Activated CD4-positive, alpha-beta memory T cell treated with anti-CD3 and anti-CD28 coated beads for 36 hours (primary cell): ENCODE measurements around the gene ADGRG3. TPM values are rescaled to one million over a fixed set of nuclear protein-coding genes. Genes with fewer than 3 reads are reported as not detected.
A peak's percentile ranks its signal among the peaks of the same experiment; 100 is the strongest.
"Not testable (repeated sequence)": the region's sequence is repeated elsewhere in the genome, so short reads cannot be mapped to it uniquely, and the experiment has no call there.

Source experiments
- CTCF ChIA-PET: fragments of 350-600 bp; sonication (Branson Sonifier 250); formaldehyde crosslinking; loops from one replicate; lab custom pipeline; 2021; ENCODE audit warnings: antibody characterized with exemption, inconsistent platforms; lab: Charles Lee
- POLR2A ChIA-PET: fragments of 350-600 bp; sonication (Branson Sonifier 250); formaldehyde crosslinking; loops from one replicate; lab custom pipeline; 2021; ENCODE audit warnings: antibody characterized with exemption; lab: Charles Lee
- DNase-seq: peaks from one replicate; pipeline ENCODE4 v3.0.0-alpha.2; 2020
- H3K27ac Mint-ChIP-seq: one replicate; pipeline ENCODE4 v1.8.0; 2021; ENCODE audit warnings: mixed read lengths
- H3K27me3 Mint-ChIP-seq: one replicate; pipeline ENCODE4 v1.8.0; 2021; ENCODE audit warnings: mixed read lengths
- H3K36me3 Mint-ChIP-seq: one replicate; pipeline ENCODE4 v1.8.0; 2021; ENCODE audit warnings: mixed read lengths
- H3K4me1 Mint-ChIP-seq: one replicate; pipeline ENCODE4 v1.8.0; 2021; ENCODE audit warnings: low read depth, mixed read lengths
- H3K4me3 Mint-ChIP-seq: one replicate; pipeline ENCODE4 v1.8.0; 2021; ENCODE audit warnings: mild to moderate bottlenecking, mixed read lengths
- H3K9me3 Mint-ChIP-seq: one replicate; pipeline ENCODE4 v1.8.0; 2021; ENCODE audit warnings: mixed read lengths
- intact Hi-C: fragments of 100-400 bp; cut with micrococcal nuclease; formaldehyde crosslinking; loops from one replicate; pipeline ENCODE4 v1.15.1; 2023
- total RNA-seq, 2 experiments: library from RNA; stranded (reverse); gene quantifications; one replicate each; pipeline ENCODE4 v1.2.3, GENCODE V29; 2021

The ADGRG3 gene
- total RNA-seq, 2 experiments from 2014 or later = not detected

- intact Hi-C loops = no loop called here
- Mint-ChIP-seq H3K36me3 (no peaks in the 10 kb centered on the region), H3K9me3 (no peaks in the 10 kb centered on the region), H3K4me1 (no peaks in the 10 kb centered on the region), H3K27me3 (no peaks in the 10 kb centered on the region), H3K4me3 (no peak overlapping the region), H3K27ac (no peak overlapping the region)
- DNase-seq = no peak
- POLR2A ChIA-PET = interaction anchor here (0.8 kb wide), 1 partner anchor 10 kb away, joined by 4 read pairs; no protein-coding TSS in a partner anchor
- CTCF ChIA-PET = interaction anchor here (0.6 kb wide), 1 partner anchor 12 kb away, joined by 4 read pairs; no protein-coding TSS in a partner anchor
These were observed 58.4 kb downstream of the ADGRG3 start for GRCh38 chr16:57726433-57726947.

- ChIA-PET CTCF (interaction anchor here (1.0 kb wide), 1 partner anchor 79 kb away, joined by 3 read pairs; no protein-coding TSS in a partner anchor), POLR2A (interaction anchor here (0.6 kb wide), 1 partner anchor 10 kb away, joined by 5 read pairs; no protein-coding TSS in a partner anchor)
- Mint-ChIP-seq H3K4me1 (no peaks in the 10 kb centered on the region), H3K36me3 (peaks cover under 1% of the 10 kb centered on the region), H3K9me3 (peaks cover 6% of the 10 kb centered on the region), H3K4me3 (no peak overlapping the region), H3K27ac (no peak overlapping the region), H3K27me3 (no peaks in the 10 kb centered on the region)
- intact Hi-C loops = no loop called here
- DNase-seq = no peak
These were observed 59.5 kb downstream of the ADGRG3 start for GRCh38 chr16:57727610-57728009.

- Mint-ChIP-seq H3K4me1 (peaks cover 5% of the 10 kb centered on the region), H3K27me3 (no peaks in the 10 kb centered on the region), H3K36me3 (peaks cover 9% of the 10 kb centered on the region), H3K27ac (no peak overlapping the region), H3K9me3 (peaks cover 15% of the 10 kb centered on the region), H3K4me3 (no peak overlapping the region)
- intact Hi-C loops = no loop called here
- POLR2A ChIA-PET = no interaction called here
- CTCF ChIA-PET = interaction anchor here (1.0 kb wide), 1 partner anchor 80 kb away, joined by 3 read pairs; no protein-coding TSS in a partner anchor
- peak; percentile 43 for DNase-seq
These were observed 60.5 kb downstream of the ADGRG3 start for GRCh38 chr16:57728336-57729181.

GRCh38 chr16:57729182-57729484, 61.0 kb downstream of the ADGRG3 start:
- H3K27ac Mint-ChIP-seq = no peak overlapping the region
- H3K9me3 Mint-ChIP-seq = peaks cover 16% of the 10 kb centered on the region
- H3K4me1 Mint-ChIP-seq = peaks cover 5% of the 10 kb centered on the region
- intact Hi-C loops = no loop called here
- no peak for DNase-seq
- peaks cover 11% of the 10 kb centered on the region for H3K36me3 Mint-ChIP-seq
- no peaks in the 10 kb centered on the region for H3K27me3 Mint-ChIP-seq
- CTCF ChIA-PET = no interaction called here
- no peak overlapping the region for H3K4me3 Mint-ChIP-seq
- POLR2A ChIA-PET = no interaction called here

GRCh38 chr16:57729852-57730251, 61.7 kb downstream of the ADGRG3 start:
- H3K9me3 Mint-ChIP-seq = peaks cover 16% of the 10 kb centered on the region
- H3K4me1 Mint-ChIP-seq, DNase-seq, H3K4me3 Mint-ChIP-seq, POLR2A ChIA-PET, CTCF ChIA-PET, H3K27ac Mint-ChIP-seq, intact Hi-C loops, H3K27me3 Mint-ChIP-seq: not testable (repeated sequence)
- H3K36me3 Mint-ChIP-seq = peaks cover 11% of the 10 kb centered on the region

- no peak overlapping the region for H3K4me3 Mint-ChIP-seq
- DNase-seq = no peak
- ChIA-PET CTCF (interaction anchor here (0.6 to 1.4 kb wide), 2 partner anchors 82 to 286 kb away, joined by 3 to 4 read pairs; no protein-coding TSS in a partner anchor), POLR2A (no interaction called here)
- peaks cover 18% of the 10 kb centered on the region for H3K36me3 Mint-ChIP-seq
- peaks cover 2% of the 10 kb centered on the region for H3K27me3 Mint-ChIP-seq
- no peak overlapping the region for H3K27ac Mint-ChIP-seq
- H3K9me3 Mint-ChIP-seq = peaks cover 16% of the 10 kb centered on the region
- intact Hi-C loops = no loop called here
- H3K4me1 Mint-ChIP-seq = peaks cover 10% of the 10 kb centered on the region
These were observed 62.9 kb downstream of the ADGRG3 start for GRCh38 chr16:57730771-57731730.

- H3K4me1 Mint-ChIP-seq = peaks cover 18% of the 10 kb centered on the region
- H3K27me3 Mint-ChIP-seq = peaks cover 2% of the 10 kb centered on the region
- H3K36me3 Mint-ChIP-seq = peaks cover 19% of the 10 kb centered on the region
- no peak overlapping the region for H3K27ac Mint-ChIP-seq
- ChIA-PET CTCF (interaction anchor here (0.6 to 1.4 kb wide), 2 partner anchors 83 to 287 kb away, joined by 3 to 4 read pairs; no protein-coding TSS in a partner anchor), POLR2A (no interaction called here)
- no peak overlapping the region for H3K4me3 Mint-ChIP-seq
- H3K9me3 Mint-ChIP-seq = peaks cover 16% of the 10 kb centered on the region
- no peak for DNase-seq
- intact Hi-C loops = no loop called here
These were observed 63.9 kb downstream of the ADGRG3 start for GRCh38 chr16:57732037-57732436.

- Mint-ChIP-seq H3K4me3 (peak overlapping the region; percentile 56), H3K4me1 (peaks cover 24% of the 10 kb centered on the region), H3K36me3 (peaks cover 19% of the 10 kb centered on the region), H3K27ac (no peak overlapping the region), H3K27me3 (peaks cover 2% of the 10 kb centered on the region), H3K9me3 (peaks cover 16% of the 10 kb centered on the region)
- ChIA-PET POLR2A (no interaction called here), CTCF (no interaction called here)
- DNase-seq = no peak
- intact Hi-C loops = no loop called here
These were observed 64.6 kb downstream of the ADGRG3 start for GRCh38 chr16:57732714-57733113.

GRCh38 chr16:57734308-57734924, 66.3 kb downstream of the ADGRG3 start:
- peaks cover 19% of the 10 kb centered on the region for H3K36me3 Mint-ChIP-seq
- H3K4me1 Mint-ChIP-seq = peaks cover 27% of the 10 kb centered on the region
- peak overlapping the region; percentile 99 for H3K4me3 Mint-ChIP-seq
- DNase-seq = no peak
- peaks cover 16% of the 10 kb centered on the region for H3K9me3 Mint-ChIP-seq
- CTCF ChIA-PET = interaction anchor here (0.7 to 4.4 kb wide), 9 partner anchors 12 to 393 kb away, joined by 3 to 30 read pairs (median 5); partner anchors contain the start of gene ZNF319
- H3K27ac Mint-ChIP-seq = peak overlapping the region; percentile 87
- POLR2A ChIA-PET = interaction anchor here (1.1 to 1.5 kb wide), 3 partner anchors 10 to 287 kb away, joined by 3 read pairs; partner anchors contain the start of genes CIAPIN1 and COQ9
- peaks cover 2% of the 10 kb centered on the region for H3K27me3 Mint-ChIP-seq
- intact Hi-C loops = loop anchor here (2.0 kb wide), 3 partner anchors 86 to 266 kb away; partner anchors contain the start of genes USB1 and ZNF319

GRCh38 chr16:57734925-57735754, 67.0 kb downstream of the ADGRG3 start:
- peaks cover 19% of the 10 kb centered on the region for H3K36me3 Mint-ChIP-seq
- peak overlapping the region; percentile 99 for H3K4me3 Mint-ChIP-seq
- CTCF ChIA-PET = interaction anchor here (0.8 to 4.4 kb wide), 12 partner anchors 23 to 392 kb away, joined by 3 to 30 read pairs (median 5); partner anchors contain the start of gene ZNF319
- H3K27me3 Mint-ChIP-seq = peaks cover 2% of the 10 kb centered on the region
- peaks cover 27% of the 10 kb centered on the region for H3K4me1 Mint-ChIP-seq
- peak; percentile 98 for DNase-seq
- POLR2A ChIA-PET = interaction anchor here (0.5 to 1.6 kb wide), 8 partner anchors 11 to 977 kb away, joined by 3 to 6 read pairs (median 3); partner anchors contain the start of genes CIAPIN1, COQ9, USB1 and ZNF319
- H3K9me3 Mint-ChIP-seq = peaks cover 16% of the 10 kb centered on the region
- intact Hi-C loops = loop anchor here (1.0 to 5.0 kb wide), 8 partner anchors 86 to 435 kb away; partner anchors contain the start of genes CFAP20, POLR2C, USB1 and ZNF319
- H3K27ac Mint-ChIP-seq = peak overlapping the region; percentile 87
